HL-60/S4 treated with phorbol 12-myristate 13-acetate at 8.2 ng/mL for 4 days and 3 days (cell line): ENCODE measurements around the gene CGN.

Source experiments
- in situ Hi-C: fragments of 300-500 bp; cut with MboI; formaldehyde crosslinking; loops from 2 replicates; pipeline ENCODE4 v1.15.0; 2022; ENCODE audit warnings: low sequenced_read_pairs

CGN gene

DNA sequence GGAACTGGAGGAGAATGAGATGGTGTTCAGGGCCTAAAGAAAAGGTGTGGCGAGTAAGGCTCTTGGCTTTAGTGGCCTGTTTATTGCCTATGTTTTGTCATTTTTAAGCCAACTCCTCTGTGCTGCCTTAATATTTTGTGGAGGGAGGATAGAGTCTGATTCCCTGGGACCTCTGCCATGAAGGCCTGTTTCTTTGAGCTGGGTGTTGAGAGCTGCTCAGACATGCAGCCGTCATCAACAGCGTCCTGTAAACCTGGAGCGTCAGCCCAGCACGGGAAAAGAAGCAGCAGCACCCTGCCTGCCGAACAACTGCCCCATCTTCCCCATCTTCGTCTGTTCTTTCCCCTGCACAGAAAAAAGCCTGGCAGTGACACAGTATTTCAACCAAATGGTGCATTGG is 73.6 kb downstream of the CGN start:
- in situ Hi-C loops: no loop called here

DNA sequence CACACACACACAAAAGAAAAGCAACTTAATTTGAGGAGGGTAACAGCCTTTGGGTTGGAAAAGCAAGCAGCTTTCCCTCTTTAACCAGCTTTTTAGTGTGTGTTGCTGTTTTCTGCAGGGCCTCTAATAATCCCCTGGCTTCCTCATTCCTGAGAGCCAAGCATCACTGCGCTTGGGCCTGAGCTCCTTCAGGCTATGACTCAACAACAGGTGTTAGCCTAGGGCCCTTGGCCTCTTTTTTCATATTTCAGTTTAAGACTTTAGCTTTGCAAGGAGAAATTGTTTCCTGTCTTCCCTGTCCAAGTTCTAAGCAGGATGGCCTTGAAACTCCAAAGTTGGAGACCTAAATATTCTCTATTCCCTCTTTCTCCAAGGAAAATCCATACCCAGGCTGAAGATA is 74.4 kb downstream of the CGN start:
- in situ Hi-C loops: no loop called here
